ENCODE results near the gene IBA57.
"Not testable (repeated sequence)": the region's sequence is repeated elsewhere in the genome, so short reads cannot be mapped to it uniquely, and the experiment has no call there.

The IBA57 gene

GRCh38 chr1:228213917-228214808, 48.6 kb downstream of the IBA57 start:
- no peak for DNase-seq

GRCh38 chr1:228214921-228215662, 49.5 kb downstream of the IBA57 start:
- DNase-seq: no peak

GRCh38 chr1:228215663-228216116, 50.1 kb downstream of the IBA57 start:
- DNase-seq: no peak

- no peak for DNase-seq
Measured at GRCh38 chr1:228216371-228217320, 51.0 kb downstream of the IBA57 start.

GRCh38 chr1:228217551-228218344, 52.1 kb downstream of the IBA57 start:
- no peak for DNase-seq

GRCh38 chr1:228218513-228219244, 53.1 kb downstream of the IBA57 start:
- no peak for DNase-seq

- no peak for DNase-seq
Measured at GRCh38 chr1:228219245-228219961, 53.8 kb downstream of the IBA57 start.

- DNase-seq: no peak
Measured at GRCh38 chr1:228219962-228220780, 54.6 kb downstream of the IBA57 start.

- not testable (repeated sequence) for DNase-seq
Measured at GRCh38 chr1:228221097-228221496, 55.5 kb downstream of the IBA57 start.

- no peak for DNase-seq
Measured at GRCh38 chr1:228222548-228222947, 56.9 kb downstream of the IBA57 start.

- DNase-seq: no peak
Measured at GRCh38 chr1:228224198-228225164, 58.9 kb downstream of the IBA57 start.

- no peak for DNase-seq
Measured at GRCh38 chr1:228225165-228225710, 59.6 kb downstream of the IBA57 start.

- no peak for DNase-seq
Measured at GRCh38 chr1:228225740-228226139, 60.1 kb downstream of the IBA57 start.

GRCh38 chr1:228226141-228226874, 60.7 kb downstream of the IBA57 start:
- no peak for DNase-seq

- DNase-seq: no peak
Measured at GRCh38 chr1:228226956-228227791, 61.6 kb downstream of the IBA57 start.

GRCh38 chr1:228228147-228228546, 62.5 kb downstream of the IBA57 start:
- not testable (repeated sequence) for DNase-seq

Measured in T-helper 2 cell (primary cell).